ENCODE measurements around the gene SLC24A3.
A peak's percentile ranks its signal among the peaks of the same experiment; 100 is the strongest.

Gene SLC24A3

DNA sequence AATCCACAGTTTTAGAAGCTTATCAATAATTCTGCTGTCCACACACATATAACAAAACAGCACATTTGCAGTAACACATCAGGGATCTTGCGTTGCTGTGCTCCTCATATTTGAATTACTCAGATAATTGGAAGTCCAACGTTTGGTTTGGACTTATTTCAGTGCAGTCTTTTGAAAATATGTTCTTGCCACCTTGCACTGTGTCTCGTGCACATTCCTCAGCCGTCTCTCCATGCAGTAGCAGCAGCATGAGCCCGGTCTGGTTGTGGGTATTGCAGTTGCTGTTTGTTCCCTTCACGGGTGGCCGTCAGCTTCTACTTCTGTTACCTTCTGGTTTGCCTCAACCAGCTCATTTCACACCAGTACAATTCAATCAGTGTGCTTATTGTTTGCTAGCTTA, 215.5 kb downstream of the SLC24A3 start:
- Histone ChIP-seq H3K36me3 (ENCODE audit: insufficient read depth, low read length) (no peaks in the 10 kb centered on the region), H3K27me3 (ENCODE audit: insufficient read depth, low read length, poor library complexity, severe bottlenecking) (no peaks in the 10 kb centered on the region), H2AFZ (ENCODE audit: low read length) (peak overlapping the region; percentile 22), H3K4me3 (ENCODE audit: low read length, poor library complexity, severe bottlenecking) (no peak overlapping the region), H3F3A (ENCODE audit: low read depth) (no peaks in the 10 kb centered on the region), H3K4me1 (ENCODE audit: insufficient read depth, low read length, poor library complexity, severe bottlenecking) (peaks cover 40% of the 10 kb centered on the region), H3K4me2 (ENCODE audit: low read depth, low read length, poor library complexity, severe bottlenecking) (no peak overlapping the region), H4K20me1 (ENCODE audit: insufficient read depth, low read length, poor library complexity, severe bottlenecking) (no peaks in the 10 kb centered on the region), H3K9ac (ENCODE audit: low read depth, low read length, poor library complexity, severe bottlenecking) (no peak overlapping the region), H3K9me2 (replicated peaks; ENCODE audit: low read depth, low read length) (no peaks in the 10 kb centered on the region), H3K9me3 (ENCODE audit: insufficient read depth, low read depth, low read length) (no peaks in the 10 kb centered on the region), H3K79me2 (ENCODE audit: insufficient read depth, low read length) (no peaks in the 10 kb centered on the region)
- no peak for TF ChIP-seq EZH2phosphoT487 (IDR thresholded peaks at IDR 0.05; ENCODE audit: borderline replicate concordance)
- no peak for TF ChIP-seq CTCF (conservative IDR thresholded peaks at IDR 0.05; ENCODE audit: low read length)

DNA sequence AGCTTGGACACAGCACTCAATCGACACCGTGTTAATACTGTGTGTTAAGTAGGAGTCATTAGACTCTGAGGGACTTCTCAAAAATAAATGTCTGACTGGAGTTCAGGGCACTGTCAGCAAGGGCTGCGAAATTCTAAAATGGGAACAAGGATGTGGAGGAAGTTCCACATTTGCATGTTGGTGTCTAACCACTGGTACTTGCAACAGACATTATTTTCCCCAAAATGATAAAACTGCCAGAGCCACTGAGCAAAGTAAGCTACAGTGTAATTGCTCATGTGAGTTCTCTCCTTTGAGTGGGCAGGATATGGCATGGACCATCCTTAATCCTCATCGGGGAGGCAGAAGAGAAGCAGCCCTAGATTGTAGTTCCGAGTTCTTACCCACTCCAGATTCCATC, 215.9 kb downstream of the SLC24A3 start:
- peaks cover 38% of the 10 kb centered on the region for H3K4me1 ChIP-seq (ENCODE audit: insufficient read depth, low read length, poor library complexity, severe bottlenecking)
- no peaks in the 10 kb centered on the region for H3K27me3 ChIP-seq (ENCODE audit: insufficient read depth, low read length, poor library complexity, severe bottlenecking)
- no peaks in the 10 kb centered on the region for H3K36me3 ChIP-seq (ENCODE audit: insufficient read depth, low read length)
- no peak overlapping the region for H3K4me2 ChIP-seq (ENCODE audit: low read depth, low read length, poor library complexity, severe bottlenecking)
- peak overlapping the region; percentile 22 for H2AFZ ChIP-seq (ENCODE audit: low read length)
- no peaks in the 10 kb centered on the region for H4K20me1 ChIP-seq (ENCODE audit: insufficient read depth, low read length, poor library complexity, severe bottlenecking)
- no peak overlapping the region for H3K9ac ChIP-seq (ENCODE audit: low read depth, low read length, poor library complexity, severe bottlenecking)
- no peaks in the 10 kb centered on the region for H3F3A ChIP-seq (ENCODE audit: low read depth)
- TF ChIP-seq EZH2phosphoT487 (IDR thresholded peaks at IDR 0.05; ENCODE audit: borderline replicate concordance) (no peak), CTCF (conservative IDR thresholded peaks at IDR 0.05; ENCODE audit: low read length) (no peak)
- no peaks in the 10 kb centered on the region for H3K9me3 ChIP-seq (ENCODE audit: insufficient read depth, low read depth, low read length)
- no peaks in the 10 kb centered on the region for H3K9me2 ChIP-seq (replicated peaks; ENCODE audit: low read depth, low read length)
- H3K79me2 ChIP-seq (ENCODE audit: insufficient read depth, low read length) = no peaks in the 10 kb centered on the region
- no peak overlapping the region for H3K4me3 ChIP-seq (ENCODE audit: low read length, poor library complexity, severe bottlenecking)

GRCh38 chr20:19429538-19429937, 217.1 kb downstream of the SLC24A3 start:
- Histone ChIP-seq H3K79me2 (ENCODE audit: insufficient read depth, low read length) (no peaks in the 10 kb centered on the region), H3K27me3 (ENCODE audit: insufficient read depth, low read length, poor library complexity, severe bottlenecking) (no peaks in the 10 kb centered on the region), H3K9me3 (ENCODE audit: insufficient read depth, low read depth, low read length) (no peaks in the 10 kb centered on the region), H3K4me2 (ENCODE audit: low read depth, low read length, poor library complexity, severe bottlenecking) (no peak overlapping the region), H3F3A (ENCODE audit: low read depth) (no peaks in the 10 kb centered on the region), H3K4me3 (ENCODE audit: low read length, poor library complexity, severe bottlenecking) (no peak overlapping the region), H3K36me3 (ENCODE audit: insufficient read depth, low read length) (no peaks in the 10 kb centered on the region), H4K20me1 (ENCODE audit: insufficient read depth, low read length, poor library complexity, severe bottlenecking) (no peaks in the 10 kb centered on the region), H3K4me1 (ENCODE audit: insufficient read depth, low read length, poor library complexity, severe bottlenecking) (peaks cover 40% of the 10 kb centered on the region), H3K9me2 (replicated peaks; ENCODE audit: low read depth, low read length) (no peaks in the 10 kb centered on the region), H3K9ac (ENCODE audit: low read depth, low read length, poor library complexity, severe bottlenecking) (no peak overlapping the region), H2AFZ (ENCODE audit: low read length) (no peak overlapping the region)
- TF ChIP-seq EZH2phosphoT487 (IDR thresholded peaks at IDR 0.05; ENCODE audit: borderline replicate concordance) (no peak), CTCF (conservative IDR thresholded peaks at IDR 0.05; ENCODE audit: low read length) (no peak)
